ENCODE measurements around the gene SMIM7.
A peak's percentile ranks its signal among the peaks of the same experiment; 100 is the strongest.
"Not testable (repeated sequence)": the region's sequence is repeated elsewhere in the genome, so short reads cannot be mapped to it uniquely, and the experiment has no call there.

Gene SMIM7

GRCh38 chr19:16659832-16660708 is at the start of gene SMIM7:
TSS of gene SMIM7 (minus strand) at chr19:16660144. CDS start at chr19:16660110, 34 bp downstream.
- DNase-seq (ENCODE audit: low read depth): peak; percentile 98

- no peak for DNase-seq (ENCODE audit: low read depth)
Observed at GRCh38 chr19:16703677-16704076, 43.7 kb upstream of the SMIM7 start.

- no peak for DNase-seq (ENCODE audit: low read depth)
Observed at GRCh38 chr19:16702123-16702522, 42.2 kb upstream of the SMIM7 start.

DNA sequence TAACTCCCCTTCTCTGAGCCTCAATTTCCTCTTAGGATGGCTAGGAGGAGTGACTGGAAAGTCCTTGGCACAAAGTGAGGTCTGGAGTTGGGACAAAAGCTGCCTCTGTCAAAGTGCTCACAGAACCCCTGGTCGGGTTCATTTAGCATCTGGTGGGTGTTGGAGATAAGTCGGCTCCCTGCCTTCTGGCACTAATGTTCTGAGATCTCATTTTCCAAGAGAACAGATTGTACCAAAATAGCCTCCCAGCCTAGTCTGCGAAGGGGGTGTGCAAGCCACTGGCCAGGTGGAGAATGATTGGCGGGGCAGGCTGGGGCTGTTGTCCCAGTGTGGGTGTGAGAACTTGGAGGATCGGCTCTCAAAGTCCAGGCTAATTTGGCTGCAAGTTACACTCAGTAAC is 39.0 kb upstream of the SMIM7 start:
- DNase-seq (ENCODE audit: low read depth): no peak

GRCh38 chr19:16688084-16688483 is 28.1 kb upstream of the SMIM7 start:
- DNase-seq (ENCODE audit: low read depth): no peak

DNA sequence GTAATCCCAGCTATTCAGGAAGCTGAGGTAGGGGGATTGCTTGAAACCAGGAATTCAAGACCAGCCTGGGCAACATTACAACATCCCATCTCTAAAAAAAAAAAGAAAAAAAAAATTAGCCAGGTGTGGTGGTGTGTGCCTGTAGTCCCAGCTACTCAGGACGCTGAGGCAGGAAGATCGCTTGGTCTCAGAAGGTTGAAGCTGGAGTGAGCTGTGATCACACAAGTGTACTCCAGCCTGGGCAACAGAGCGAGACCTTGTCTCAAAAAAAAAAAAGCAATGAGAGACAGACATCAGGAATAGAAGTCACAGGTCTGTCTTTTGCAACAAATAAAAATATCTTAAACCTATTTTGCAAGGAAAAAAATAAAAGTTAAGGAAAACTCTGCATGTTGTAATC is 24.3 kb upstream of the SMIM7 start:
- no peak for DNase-seq (ENCODE audit: low read depth)

DNA sequence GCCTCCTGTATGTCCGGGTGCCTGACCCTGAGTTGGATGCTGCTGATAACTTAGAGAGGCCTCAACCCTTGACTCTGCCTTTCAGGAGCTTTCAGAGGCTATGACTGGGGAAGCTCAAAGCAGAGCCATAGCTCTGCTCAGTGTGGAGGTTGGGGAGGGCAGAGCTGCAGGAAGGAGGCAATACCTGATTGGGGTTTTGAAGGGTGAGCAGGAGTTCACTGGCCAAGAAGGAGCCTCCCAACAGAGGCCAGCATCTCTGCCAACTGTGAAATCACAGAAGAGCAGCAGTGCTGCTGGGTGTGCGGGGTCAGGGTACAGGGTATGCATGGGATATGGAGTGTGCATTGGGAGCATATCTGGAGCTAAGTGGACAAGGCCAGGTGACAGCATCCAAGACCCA is 22.6 kb upstream of the SMIM7 start:
- no peak for DNase-seq (ENCODE audit: low read depth)

DNA sequence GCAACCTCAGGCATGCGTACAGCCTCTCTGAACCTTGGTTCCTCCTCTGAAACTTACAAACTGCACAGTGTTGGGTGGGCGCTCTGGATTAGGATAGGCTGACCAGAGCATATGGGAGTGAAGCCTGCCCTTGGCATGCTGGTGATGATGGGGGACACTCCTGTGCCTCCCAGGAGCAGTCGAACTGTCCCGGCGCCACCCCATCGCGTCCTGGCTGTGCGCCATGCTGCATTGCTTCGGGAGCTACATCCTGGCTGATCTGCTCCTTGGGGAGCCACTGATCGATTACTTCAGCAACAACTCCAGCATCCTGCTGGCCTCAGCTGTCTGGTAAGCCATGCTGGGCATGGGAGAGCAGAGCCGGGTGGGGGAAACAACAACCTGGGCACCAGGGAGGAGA is 19.9 kb upstream of the SMIM7 start:
- DNase-seq (ENCODE audit: low read depth): no peak

- no peak for DNase-seq (ENCODE audit: low read depth)
Observed at GRCh38 chr19:16678498-16678897, 18.6 kb upstream of the SMIM7 start.

- no peak for DNase-seq (ENCODE audit: low read depth)
Observed at GRCh38 chr19:16677055-16677454, 17.1 kb upstream of the SMIM7 start.

GRCh38 chr19:16676101-16676798 is 16.3 kb upstream of the SMIM7 start:
- no peak for DNase-seq (ENCODE audit: low read depth)

DNA sequence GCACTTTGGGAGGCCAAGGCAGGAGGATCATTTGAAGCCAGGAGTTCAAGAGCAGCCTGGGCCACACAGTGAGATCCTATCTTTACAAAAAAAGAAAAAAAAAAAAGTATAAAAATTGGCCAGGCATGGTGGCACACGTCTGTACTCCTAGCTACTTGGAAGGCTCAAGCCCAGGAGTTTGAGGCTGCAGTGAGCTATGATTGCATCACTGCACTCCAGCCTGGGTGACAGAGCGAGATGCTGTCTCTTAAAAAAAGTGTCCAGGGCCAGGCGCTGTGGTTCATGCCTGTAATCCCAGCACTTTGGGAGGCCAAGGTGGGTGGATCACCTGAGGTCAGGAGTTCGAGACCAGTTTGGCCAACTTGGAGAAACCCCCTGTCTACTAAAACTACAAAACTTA is 13.9 kb upstream of the SMIM7 start:
- DNase-seq (ENCODE audit: low read depth): not testable (repeated sequence)

- no peak for DNase-seq (ENCODE audit: low read depth)
Observed at GRCh38 chr19:16673231-16673630, 13.3 kb upstream of the SMIM7 start.

DNA sequence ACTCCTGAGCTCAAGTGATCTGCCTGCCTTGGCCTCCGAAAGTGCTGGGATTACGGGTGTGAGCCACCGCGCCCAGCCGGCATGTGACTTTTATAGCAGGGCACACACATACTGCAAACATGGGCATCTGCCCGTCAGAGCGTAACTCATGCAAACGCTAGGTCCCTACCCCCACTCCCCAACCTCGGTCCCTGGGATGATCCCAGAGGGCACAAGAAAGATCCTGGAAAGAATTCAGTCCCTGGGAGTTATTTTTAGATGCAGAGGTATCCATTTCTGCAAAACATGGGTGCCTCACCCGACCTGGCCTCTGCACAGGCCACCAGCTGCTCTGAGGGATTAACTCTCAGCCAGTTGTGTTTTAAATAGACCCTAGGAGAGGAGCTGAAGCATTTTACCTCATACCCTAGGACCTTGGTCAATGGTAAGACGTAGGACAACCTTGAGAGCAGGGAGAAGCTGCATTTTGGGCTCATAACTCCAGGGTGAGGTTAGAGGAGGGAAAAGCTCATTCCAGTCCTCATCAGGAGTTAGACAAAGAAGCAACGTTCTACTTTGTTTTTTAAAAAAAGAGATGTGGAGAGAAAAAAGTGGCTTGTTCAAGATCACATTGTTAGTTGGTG is 11.8 kb upstream of the SMIM7 start:
- no peak for DNase-seq (ENCODE audit: low read depth)

GRCh38 chr19:16670291-16670690 is 10.3 kb upstream of the SMIM7 start:
- no peak for DNase-seq (ENCODE audit: low read depth)

DNA sequence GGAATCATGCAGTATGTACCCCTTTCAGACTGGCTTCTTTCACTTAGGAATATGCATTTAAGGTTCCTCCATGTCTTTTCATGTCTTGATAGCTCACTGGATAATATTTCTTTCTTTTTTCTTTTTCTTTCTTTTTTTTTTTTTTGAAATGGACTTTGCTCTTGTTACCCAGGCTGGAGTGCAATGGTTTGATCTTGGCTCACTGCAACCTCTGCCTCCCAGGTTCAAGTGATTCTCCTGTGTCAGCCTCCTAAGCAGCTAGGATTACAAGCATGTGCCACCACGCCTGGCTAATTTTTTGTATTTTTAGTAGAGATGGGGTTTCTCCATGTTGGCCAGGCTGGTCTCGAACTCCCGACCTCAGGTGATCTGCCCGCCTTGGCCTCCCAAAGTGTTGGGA is 8.8 kb upstream of the SMIM7 start:
- DNase-seq (ENCODE audit: low read depth): not testable (repeated sequence)

DNA sequence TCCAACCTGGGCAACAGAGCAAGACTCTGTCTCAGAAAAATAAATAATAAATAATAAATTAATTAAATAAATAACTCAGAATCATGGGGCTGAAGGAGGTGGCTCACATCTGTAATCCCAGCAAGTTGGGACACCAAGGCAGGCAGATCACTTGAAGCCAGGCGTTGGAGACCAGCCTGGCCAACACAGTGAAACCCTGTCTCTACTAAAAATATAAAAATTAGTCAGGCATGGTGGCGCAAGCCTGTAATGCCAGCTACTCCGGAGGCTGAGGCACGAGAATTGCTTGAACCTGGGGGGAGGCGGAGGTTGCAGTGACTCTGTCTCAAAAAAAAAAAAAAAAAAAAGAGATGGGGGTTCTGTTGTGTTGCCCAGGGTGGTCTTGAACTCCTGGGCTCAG is 8.2 kb upstream of the SMIM7 start:
- DNase-seq (ENCODE audit: low read depth): no peak

DNA sequence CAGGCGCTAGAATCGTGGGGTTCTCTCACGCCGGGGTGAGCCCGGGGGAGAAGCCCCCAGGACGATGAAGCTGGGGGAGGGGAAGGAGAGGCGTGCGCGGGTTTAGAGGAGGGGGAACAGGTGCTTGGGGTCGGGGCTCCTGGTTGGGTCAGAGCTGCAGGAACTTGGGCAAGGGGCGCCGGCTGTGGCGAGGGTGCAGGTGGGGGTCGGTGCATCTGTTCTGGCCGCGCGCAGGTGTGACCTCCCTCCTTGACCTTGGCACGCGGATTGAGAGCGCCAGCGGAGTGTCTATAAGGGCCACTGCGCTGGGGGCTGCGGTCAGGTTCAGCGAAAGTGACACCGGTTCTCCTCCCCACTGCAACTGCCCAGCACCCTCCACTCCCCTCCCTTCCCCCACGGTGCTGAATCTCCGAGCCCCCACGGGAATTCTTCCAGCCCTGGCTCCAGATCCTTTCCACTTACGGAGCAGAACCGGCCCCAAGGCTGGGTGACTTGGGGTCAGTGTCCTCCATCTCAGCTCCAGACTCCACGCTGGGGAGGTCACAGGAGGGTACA is 1.6 kb upstream of the SMIM7 start:
- no peak for DNase-seq (ENCODE audit: low read depth)

DNA sequence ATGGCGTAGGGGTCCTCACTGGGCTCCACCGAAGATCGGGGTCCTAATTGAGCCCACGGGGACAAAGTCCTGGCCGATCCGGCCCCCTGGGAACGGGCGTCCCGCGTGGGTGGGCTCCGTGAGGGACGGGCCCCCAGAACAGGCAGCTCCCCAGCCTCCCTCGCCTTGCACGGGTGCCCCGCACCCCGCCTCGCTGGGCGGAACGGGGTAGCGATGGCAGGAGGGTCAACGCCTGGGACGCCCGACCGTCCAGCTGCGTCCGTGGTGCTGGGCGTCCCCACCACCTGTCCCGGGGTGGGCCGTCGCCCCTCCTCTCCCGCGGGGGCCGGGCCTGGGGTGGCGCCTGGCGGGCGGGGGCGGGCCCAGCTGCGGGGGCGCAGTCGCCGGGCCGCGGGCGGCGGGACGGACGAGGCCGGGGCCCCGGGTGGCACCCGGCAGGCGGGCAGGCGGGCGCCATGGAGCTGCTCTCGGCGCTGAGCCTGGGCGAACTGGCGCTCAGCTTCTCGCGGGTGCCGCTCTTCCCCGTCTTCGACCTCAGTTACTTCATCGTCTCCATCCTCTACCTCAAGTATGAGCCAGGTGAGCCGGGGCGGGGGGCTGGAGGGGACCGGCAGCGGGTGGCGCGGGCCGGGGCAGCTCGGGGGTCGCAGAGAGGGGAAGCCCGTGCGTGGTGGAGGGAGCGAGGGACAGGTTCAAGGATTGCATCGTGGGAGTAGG is 977 bp upstream of the SMIM7 start, which contains the start of gene TMEM38A:
TSS of gene TMEM38A (plus strand) at position 377 of the 717 bp plus-strand sequence. CDS start at position 456, 79 bp downstream.
- DNase-seq (ENCODE audit: low read depth): peak; percentile 27

- no peak for DNase-seq (ENCODE audit: low read depth)
Observed at GRCh38 chr19:16659464-16659831, 496 bp downstream of the SMIM7 start.

- DNase-seq (ENCODE audit: low read depth): no peak
Observed at GRCh38 chr19:16657384-16657783, 2.6 kb downstream of the SMIM7 start.

DNA sequence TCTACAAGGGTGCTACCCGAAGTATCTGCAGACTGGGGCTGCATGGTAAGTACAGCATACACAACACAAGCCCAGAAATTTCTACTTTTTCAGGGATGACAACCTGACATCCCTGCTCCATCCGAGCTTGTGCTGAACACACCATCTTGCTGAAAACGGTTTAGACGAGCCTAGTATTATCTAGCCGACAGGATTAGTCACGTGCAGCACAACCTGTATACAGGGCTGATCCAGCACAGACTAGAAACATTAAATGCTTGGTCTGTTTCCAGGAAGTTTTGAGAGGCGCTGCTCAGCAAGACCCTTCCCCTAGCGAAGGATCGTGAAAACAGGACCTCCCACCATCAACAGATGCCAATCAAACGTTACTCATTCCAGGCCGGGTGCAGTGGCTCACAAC is 4.2 kb downstream of the SMIM7 start:
- DNase-seq (ENCODE audit: low read depth): no peak

Data from activated T-helper 1 cell treated with Interleukin-2 at 50 U/mL for 16 hours (primary cell).